ENCODE results near the gene TOMM20L. TPM values are rescaled to one million over a fixed set of nuclear protein-coding genes. Genes with fewer than 3 reads are reported as not detected.

Gene TOMM20L
- total and polyA plus RNA-seq, 2 of the 13 experiments (the other 11 are each of a cell fraction or from before 2014, with no cell fraction given) = 0.46 TPM; not detected in 1

DNA sequence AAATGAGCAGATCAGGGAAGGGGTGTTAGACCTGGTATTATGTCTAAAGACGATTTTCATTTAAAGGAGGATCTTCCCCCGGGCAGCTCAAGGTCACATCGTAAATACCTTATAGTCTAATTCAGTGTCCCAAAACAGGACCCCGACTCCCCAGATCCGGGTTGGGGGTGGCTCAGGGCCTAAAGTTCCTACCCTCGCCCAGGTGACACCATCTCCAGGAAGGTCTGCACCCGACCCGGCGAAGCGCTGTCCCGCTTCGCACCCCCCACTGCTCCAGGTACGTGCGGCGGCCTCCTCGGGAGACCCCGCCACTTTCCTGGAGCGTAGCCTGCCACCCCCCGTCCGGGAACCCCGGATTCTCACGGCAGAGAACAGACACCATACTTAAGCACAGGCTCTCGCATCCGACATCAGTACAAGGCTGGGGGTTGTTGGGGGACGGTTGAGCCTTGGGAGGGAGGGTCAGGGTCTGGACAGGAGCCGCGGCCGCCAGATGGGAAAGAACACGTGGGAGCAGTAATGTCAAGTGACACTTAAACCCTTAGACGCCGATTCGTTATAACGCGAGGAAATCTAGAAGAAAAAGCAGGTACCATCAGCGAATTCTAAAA lies 31.0 kb downstream of the TOMM20L start (continued):
- TF ChIP-seq, protein P1, sequence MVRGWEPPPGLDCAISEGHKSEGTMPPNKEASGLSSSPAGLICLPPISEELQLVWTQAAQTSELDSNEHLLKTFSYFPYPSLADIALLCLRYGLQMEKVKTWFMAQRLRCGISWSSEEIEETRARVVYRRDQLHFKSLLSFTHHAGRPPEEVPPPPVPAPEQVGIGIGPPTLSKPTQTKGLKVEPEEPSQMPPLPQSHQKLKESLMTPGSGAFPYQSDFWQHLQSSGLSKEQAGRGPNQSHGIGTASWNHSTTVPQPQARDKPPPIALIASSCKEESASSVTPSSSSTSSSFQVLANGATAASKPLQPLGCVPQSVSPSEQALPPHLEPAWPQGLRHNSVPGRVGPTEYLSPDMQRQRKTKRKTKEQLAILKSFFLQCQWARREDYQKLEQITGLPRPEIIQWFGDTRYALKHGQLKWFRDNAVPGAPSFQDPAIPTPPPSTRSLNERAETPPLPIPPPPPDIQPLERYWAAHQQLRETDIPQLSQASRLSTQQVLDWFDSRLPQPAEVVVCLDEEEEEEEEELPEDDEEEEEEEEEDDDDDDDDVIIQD (CRISPR knock-in tag; IDR thresholded peaks at IDR 0.05; ENCODE audit: low read depth) = no peak
- TF ChIP-seq, protein P2, sequence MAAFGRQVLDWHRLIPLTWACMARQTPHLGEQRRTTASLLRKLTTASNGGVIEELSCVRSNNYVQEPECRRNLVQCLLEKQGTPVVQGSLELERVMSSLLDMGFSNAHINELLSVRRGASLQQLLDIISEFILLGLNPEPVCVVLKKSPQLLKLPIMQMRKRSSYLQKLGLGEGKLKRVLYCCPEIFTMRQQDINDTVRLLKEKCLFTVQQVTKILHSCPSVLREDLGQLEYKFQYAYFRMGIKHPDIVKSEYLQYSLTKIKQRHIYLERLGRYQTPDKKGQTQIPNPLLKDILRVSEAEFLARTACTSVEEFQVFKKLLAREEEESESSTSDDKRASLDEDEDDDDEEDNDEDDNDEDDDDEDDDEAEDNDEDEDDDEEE (CRISPR knock-in tag; IDR thresholded peaks at IDR 0.05) = no peak; the same call in 1 of the 2 replicates
- TF ChIP-seq DR1 (CRISPR knock-in tag; IDR thresholded peaks at IDR 0.05) (no peak), ZNF256 (CRISPR knock-in tag; conservative IDR thresholded peaks at IDR 0.05) (no peak), SIN3A (IDR thresholded peaks at IDR 0.05; ENCODE audit: borderline replicate concordance, low read depth, low read length) (peak; percentile 79), TBX2 (CRISPR knock-in tag; IDR thresholded peaks at IDR 0.05; ENCODE audit: borderline replicate concordance) (peak; percentile 42; the same call in 1 of the 2 replicates), ZBTB20 (CRISPR knock-in tag; IDR thresholded peaks at IDR 0.05; ENCODE audit: borderline replicate concordance, low read depth) (no peak), ZSCAN30 (CRISPR knock-in tag; IDR thresholded peaks at IDR 0.05) (no peak), MXI1 (IDR thresholded peaks at IDR 0.05; ENCODE audit: borderline replicate concordance, low read depth, low read length) (peak; percentile 93; the same call in 2 of the 3 replicates), YY1 (IDR thresholded peaks at IDR 0.05; ENCODE audit: insufficient read depth, insufficient replicate concordance, low read depth, low read length) (peak; percentile 41), DNMT3B (CRISPR knock-in tag; conservative IDR thresholded peaks at IDR 0.05) (0 out of 2 replicates have a peak, but pooled peaks have one; percentile 15), ZFP82 (CRISPR knock-in tag; IDR thresholded peaks at IDR 0.05; ENCODE audit: borderline replicate concordance) (peak; percentile 56), PRMT3 (CRISPR knock-in tag; IDR thresholded peaks at IDR 0.05; ENCODE audit: borderline replicate concordance, low read depth) (no peak), MATR3 (CRISPR knock-in tag; IDR thresholded peaks at IDR 0.05) (no peak)
- TF ChIP-seq, protein P3, sequence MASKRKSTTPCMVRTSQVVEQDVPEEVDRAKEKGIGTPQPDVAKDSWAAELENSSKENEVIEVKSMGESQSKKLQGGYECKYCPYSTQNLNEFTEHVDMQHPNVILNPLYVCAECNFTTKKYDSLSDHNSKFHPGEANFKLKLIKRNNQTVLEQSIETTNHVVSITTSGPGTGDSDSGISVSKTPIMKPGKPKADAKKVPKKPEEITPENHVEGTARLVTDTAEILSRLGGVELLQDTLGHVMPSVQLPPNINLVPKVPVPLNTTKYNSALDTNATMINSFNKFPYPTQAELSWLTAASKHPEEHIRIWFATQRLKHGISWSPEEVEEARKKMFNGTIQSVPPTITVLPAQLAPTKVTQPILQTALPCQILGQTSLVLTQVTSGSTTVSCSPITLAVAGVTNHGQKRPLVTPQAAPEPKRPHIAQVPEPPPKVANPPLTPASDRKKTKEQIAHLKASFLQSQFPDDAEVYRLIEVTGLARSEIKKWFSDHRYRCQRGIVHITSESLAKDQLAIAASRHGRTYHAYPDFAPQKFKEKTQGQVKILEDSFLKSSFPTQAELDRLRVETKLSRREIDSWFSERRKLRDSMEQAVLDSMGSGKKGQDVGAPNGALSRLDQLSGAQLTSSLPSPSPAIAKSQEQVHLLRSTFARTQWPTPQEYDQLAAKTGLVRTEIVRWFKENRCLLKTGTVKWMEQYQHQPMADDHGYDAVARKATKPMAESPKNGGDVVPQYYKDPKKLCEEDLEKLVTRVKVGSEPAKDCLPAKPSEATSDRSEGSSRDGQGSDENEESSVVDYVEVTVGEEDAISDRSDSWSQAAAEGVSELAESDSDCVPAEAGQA (IDR thresholded peaks at IDR 0.05; ENCODE audit: low read depth) = 0 out of 2 replicates have a peak, but pooled peaks have one; percentile 19
- TF ChIP-seq, protein P3 (CRISPR knock-in tag; IDR thresholded peaks at IDR 0.05; ENCODE audit: borderline replicate concordance) = no peak
- TF ChIP-seq, protein P4, sequence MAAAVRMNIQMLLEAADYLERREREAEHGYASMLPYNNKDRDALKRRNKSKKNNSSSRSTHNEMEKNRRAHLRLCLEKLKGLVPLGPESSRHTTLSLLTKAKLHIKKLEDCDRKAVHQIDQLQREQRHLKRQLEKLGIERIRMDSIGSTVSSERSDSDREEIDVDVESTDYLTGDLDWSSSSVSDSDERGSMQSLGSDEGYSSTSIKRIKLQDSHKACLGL (CRISPR knock-in tag; IDR thresholded peaks at IDR 0.05) = peak; percentile 93

Data from HepG2 (cell line).